C4-2B (cell line): ENCODE results near the gene SOWAHB.

ENCODE experiments used
- H3K27ac ChIP-seq: fragments of 450-650 bp; 2 replicates; pipeline ENCODE4 v1.5.1; 2017
- ZFX ChIP-seq: fragments of 450-650 bp; IDR thresholded peaks from 2 replicates; pipeline ENCODE4 v1.6.1; 2017
- TF ChIP-seq, protein P1 (sequence below): fragments of 450-650 bp; conservative IDR thresholded peaks from 2 replicates; pipeline ENCODE4 v1.5.1; 2017; ENCODE audit warnings: mild to moderate bottlenecking

Gene SOWAHB

DNA sequence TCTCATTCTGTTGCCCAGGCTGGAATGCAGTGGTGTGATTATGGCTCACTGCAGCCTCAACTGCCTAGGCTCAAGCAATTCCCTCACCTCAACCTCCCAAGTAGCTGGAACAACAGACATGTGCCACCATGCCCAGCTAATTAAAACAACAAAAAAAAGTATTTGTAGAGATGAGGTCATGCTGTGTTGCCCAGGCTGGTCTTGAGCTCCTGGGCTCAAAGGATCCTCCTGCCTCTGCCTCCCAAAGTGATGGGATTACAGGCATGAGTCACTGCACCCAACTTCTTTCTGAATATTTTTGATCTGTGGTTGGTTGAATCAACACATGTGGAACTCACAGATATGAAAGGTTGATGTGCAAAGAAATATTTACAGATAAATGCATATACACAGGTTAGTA, 33.1 kb upstream of the SOWAHB start:
- no peak overlapping the region for H3K27ac ChIP-seq
- TF ChIP-seq, protein P1, sequence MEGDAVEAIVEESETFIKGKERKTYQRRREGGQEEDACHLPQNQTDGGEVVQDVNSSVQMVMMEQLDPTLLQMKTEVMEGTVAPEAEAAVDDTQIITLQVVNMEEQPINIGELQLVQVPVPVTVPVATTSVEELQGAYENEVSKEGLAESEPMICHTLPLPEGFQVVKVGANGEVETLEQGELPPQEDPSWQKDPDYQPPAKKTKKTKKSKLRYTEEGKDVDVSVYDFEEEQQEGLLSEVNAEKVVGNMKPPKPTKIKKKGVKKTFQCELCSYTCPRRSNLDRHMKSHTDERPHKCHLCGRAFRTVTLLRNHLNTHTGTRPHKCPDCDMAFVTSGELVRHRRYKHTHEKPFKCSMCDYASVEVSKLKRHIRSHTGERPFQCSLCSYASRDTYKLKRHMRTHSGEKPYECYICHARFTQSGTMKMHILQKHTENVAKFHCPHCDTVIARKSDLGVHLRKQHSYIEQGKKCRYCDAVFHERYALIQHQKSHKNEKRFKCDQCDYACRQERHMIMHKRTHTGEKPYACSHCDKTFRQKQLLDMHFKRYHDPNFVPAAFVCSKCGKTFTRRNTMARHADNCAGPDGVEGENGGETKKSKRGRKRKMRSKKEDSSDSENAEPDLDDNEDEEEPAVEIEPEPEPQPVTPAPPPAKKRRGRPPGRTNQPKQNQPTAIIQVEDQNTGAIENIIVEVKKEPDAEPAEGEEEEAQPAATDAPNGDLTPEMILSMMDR = no peak
- no peak for TF ChIP-seq ZFX

DNA sequence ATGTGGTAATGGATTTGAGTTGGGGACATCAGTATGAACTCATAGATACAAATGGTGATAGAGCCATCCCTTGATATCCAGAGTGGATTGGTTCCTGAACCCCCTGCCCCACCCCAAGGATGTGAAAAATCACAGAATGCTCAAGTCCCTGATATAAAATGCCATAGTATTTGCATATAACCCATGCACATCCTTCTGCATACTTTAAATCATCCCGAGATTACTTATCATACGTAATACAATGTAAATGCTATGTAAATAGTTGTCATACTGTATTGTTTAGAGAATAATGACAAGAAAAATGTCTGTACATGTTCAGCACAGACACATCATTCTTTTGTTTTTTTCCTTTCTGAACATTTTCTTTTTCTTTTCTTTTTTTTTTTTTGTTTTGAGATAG, 32.7 kb upstream of the SOWAHB start:
- TF ChIP-seq, protein P1 = no peak
- no peak for TF ChIP-seq ZFX
- H3K27ac ChIP-seq = no peak overlapping the region

DNA sequence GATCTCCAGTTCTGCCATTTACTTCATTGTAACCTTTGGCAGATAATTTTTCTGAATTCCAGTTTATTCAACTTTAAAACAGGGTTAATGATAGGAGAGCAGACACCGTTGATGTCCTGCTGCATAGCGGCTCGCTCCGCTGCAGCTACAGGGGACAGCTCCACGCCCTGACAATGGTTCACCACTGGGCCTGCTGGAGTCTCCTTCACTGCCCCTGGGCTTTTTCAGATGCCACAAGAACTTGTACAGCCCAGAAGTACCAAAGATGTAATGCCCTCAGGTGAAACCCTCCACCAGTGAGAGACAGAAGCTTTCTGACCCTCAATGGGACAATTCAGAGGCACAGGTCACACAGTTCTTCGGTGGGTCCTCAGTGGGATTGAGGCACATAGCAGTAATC, 28.9 kb upstream of the SOWAHB start:
- H3K27ac ChIP-seq = no peak overlapping the region
- TF ChIP-seq, protein P1 = no peak
- no peak for TF ChIP-seq ZFX

DNA sequence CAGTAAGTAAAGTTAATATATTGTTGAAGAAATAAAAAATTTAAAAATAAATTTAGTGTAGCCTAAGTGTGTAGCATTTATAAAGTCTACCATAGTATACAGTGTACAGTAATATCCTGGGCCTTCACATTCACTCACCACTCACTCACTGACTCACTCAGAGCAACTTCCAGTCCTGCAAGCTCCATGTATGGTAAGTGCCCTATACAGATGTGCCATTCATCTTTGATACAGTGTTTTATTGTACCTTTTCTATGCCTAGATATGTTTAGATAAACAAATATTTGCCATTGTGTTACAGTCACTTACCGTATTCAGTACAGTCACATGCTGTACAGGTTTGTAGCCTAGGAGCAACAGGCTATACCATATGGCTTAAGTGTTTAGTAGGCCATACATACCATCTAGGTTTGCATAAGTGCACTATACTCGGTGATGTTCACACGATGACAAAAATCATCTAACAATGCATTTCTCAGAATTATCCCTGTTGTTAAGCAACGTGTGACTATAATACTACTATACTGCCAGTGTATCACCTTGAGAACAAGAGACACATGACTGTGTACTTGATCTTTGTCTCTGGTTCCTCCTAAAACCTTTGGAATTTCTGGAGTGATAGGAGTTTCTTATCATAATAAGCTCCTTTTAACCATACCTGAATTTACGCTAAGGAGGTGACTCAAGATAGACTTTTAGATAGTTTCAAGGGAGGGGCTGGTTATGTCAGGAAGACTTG, 25.8 kb upstream of the SOWAHB start:
- H3K27ac ChIP-seq = no peak overlapping the region
- no peak for TF ChIP-seq ZFX
- TF ChIP-seq, protein P1 = no peak

DNA sequence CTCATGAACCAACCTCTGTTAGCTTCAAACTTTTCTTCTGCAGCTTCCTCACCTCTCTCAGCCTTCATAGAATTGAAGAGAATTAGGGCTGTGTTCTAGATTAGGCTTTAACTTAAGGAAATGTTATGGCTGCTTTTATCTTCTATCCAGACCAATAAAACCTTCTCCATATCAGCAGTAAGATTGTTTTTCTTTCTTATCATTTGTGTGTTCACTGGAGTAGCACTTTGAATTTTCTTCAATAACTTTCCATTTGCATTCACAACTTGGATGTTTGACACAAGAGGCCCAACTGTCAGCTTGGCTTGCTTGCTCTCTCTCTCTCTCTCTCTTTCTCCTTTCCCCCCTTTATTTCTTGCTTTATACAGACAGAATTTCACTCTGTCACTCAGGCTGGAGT, 22.8 kb upstream of the SOWAHB start:
- H3K27ac ChIP-seq = no peak overlapping the region
- no peak for TF ChIP-seq ZFX
- TF ChIP-seq, protein P1 = no peak

DNA sequence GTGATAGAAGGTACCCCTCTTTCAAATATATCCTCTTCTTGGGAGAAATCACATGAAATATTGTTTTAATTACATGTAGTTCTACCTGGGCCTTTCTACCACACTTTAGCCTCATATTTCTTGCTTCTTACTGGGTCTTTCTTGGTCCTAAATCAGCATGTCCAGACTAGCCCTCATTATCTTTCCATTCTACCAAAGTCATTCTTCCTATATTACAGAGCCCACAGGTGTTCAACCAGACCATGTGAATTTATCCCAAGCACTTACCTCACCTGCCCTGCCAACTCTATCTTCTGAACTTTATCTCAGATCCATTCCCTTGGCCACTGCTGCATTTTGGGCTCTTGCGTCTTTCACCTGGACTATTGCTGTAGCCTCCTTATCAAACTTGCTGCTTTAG, 11.8 kb upstream of the SOWAHB start:
- no peak for TF ChIP-seq ZFX
- TF ChIP-seq, protein P1 = no peak
- no peak overlapping the region for H3K27ac ChIP-seq

DNA sequence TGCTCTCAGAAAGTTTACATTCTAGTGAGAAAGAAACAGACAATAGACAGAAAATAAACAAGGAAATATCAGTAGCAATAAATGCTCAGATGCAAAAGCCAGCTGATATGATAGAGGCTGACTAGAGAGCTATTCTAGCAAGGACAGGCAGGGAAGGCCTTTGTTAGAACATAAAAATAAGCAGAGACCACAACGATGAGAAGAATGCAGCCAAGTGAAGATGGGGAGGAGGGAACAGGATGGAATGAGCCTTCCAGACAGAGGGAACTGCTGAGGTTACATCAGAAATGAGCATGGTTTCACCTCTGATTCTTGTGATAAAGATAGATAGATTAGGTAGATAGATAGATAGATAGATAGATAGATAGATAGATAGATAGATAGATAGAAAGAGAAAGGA, 7.6 kb upstream of the SOWAHB start:
- TF ChIP-seq ZFX = no peak
- TF ChIP-seq, protein P1 = no peak
- H3K27ac ChIP-seq = no peak overlapping the region
